Measurements from ENCODE around the gene EIF5B.

EIF5B gene

DNA sequence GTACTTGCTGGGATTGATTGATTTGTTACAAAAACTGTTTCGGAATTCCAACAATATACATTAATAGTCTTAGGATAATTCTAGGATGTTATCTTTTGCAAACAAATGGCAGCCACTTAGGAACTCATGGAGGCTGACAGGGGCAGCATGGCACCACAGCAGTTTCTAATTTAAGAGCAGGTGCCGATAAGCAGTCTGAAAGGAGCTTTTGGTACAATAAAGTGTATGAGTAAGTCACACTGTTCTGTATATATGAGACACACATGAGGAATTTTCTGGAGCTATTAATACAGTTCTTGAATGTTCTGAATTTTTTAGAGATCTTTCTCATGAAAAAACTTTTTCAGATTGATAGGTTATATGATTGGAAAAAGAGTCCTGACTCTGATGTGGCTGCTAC, 52.2 kb downstream of the EIF5B start:
- no peak overlapping the region for H3K4me3 ChIP-seq (ENCODE audit: low read depth, low read length)
- TF ChIP-seq, protein P1, sequence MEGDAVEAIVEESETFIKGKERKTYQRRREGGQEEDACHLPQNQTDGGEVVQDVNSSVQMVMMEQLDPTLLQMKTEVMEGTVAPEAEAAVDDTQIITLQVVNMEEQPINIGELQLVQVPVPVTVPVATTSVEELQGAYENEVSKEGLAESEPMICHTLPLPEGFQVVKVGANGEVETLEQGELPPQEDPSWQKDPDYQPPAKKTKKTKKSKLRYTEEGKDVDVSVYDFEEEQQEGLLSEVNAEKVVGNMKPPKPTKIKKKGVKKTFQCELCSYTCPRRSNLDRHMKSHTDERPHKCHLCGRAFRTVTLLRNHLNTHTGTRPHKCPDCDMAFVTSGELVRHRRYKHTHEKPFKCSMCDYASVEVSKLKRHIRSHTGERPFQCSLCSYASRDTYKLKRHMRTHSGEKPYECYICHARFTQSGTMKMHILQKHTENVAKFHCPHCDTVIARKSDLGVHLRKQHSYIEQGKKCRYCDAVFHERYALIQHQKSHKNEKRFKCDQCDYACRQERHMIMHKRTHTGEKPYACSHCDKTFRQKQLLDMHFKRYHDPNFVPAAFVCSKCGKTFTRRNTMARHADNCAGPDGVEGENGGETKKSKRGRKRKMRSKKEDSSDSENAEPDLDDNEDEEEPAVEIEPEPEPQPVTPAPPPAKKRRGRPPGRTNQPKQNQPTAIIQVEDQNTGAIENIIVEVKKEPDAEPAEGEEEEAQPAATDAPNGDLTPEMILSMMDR (IDR thresholded peaks at IDR 0.05; ENCODE audit: borderline replicate concordance, insufficient read depth, low read depth, low read length), result no peak

DNA sequence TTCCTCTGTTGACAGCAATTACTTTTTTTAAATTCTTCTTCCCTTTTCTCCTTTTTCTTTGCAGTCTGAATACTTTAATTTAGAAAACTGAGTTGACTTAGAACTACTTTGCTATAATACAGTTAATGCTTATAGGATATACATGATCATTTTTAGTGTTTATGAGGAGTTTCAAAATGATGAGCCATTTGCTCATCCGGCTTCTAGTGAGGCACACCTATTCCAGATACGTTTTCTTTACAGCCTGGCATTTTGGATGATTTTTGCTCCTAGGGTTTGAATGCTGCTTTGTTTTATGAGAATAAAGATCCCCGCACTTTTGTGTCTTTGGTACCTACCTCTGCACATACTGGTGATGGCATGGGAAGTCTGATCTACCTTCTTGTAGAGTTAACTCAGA, 52.8 kb downstream of the EIF5B start:
- TF ChIP-seq, protein P1 (IDR thresholded peaks at IDR 0.05; ENCODE audit: borderline replicate concordance, insufficient read depth, low read depth, low read length), result no peak
- no peak overlapping the region for H3K4me3 ChIP-seq (ENCODE audit: low read depth, low read length)

DNA sequence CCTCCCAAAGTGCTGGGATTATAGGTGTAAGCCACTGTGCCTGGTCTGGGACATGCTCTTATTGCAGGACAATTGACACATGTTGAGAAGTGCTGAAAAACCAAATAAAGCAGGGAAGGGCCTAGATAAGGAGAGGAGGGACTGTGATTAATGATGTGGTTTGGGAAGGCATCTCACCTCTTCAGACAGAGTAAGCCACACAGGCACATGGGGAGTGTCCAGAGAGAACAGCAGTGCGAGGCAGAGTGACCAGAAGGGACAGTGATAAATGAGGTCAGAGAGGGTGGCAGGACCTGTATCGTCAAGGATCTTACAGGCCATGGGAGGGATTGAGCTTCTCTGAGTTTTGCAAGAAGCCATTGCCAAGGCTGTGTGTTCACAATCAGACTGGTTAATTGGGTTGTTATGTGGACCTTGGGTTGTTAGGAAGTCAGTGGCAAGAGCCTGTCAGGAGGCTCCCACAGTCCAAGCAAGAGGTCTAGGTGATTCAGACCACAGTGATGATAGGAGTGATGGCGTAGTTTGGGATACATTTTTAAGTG, 58.5 kb downstream of the EIF5B start:
- H3K4me3 ChIP-seq (ENCODE audit: low read depth, low read length), result no peak overlapping the region
- TF ChIP-seq, protein P1 (IDR thresholded peaks at IDR 0.05; ENCODE audit: borderline replicate concordance, insufficient read depth, low read depth, low read length), result no peak

DNA sequence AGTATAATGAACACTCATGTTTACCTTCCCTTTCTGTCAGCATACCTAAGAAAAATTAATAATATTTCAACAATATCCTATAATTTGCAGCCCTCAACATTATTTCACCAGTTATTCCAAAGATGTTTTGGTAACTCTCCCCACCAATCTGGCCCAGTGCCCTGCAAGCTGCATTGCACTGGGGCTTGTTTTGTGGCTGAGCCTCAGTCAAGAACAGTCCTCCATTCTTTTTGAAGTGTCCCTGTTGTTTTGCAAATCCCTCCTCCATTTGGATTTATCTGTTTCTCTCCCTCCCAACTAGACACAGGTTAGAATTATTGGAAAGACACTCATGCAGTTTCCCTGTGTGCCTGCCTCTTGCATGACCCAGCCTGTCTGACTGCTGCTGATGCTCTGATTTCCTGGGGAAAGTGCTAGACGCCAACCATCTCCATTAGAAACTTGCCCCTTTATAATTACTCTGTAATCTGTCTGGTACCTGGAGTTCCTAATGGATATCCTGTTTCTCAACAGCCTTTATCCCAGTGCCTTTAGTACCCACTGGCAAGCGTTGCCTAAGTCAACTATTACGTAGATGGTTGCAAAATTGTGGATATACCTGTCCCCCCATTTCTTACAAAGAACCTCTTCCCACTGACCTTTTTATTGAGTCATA, 60.2 kb downstream of the EIF5B start:
- H3K4me3 ChIP-seq (ENCODE audit: low read depth, low read length), result no peak overlapping the region
- TF ChIP-seq, protein P1 (IDR thresholded peaks at IDR 0.05; ENCODE audit: borderline replicate concordance, insufficient read depth, low read depth, low read length), result no peak

DNA sequence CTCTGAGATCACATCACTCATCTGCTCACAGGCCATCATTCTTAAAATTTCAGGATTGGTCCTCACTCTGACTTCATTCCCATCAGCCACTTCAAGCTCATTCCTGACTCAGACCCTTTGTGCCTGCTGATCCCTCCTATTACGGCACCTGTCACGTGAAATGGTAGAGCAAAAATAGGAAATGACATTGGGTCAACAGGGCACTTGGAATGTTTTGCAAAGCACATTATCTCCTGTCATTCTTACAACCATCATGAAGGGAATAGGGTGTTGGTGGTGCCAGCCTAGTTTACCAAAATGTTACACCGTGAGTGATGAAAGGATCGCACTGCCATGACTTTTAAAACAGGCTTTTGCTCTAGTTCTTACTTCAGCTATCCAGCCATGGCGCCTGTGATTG, 61.1 kb downstream of the EIF5B start:
- TF ChIP-seq, protein P1 (IDR thresholded peaks at IDR 0.05; ENCODE audit: borderline replicate concordance, insufficient read depth, low read depth, low read length), result no peak
- H3K4me3 ChIP-seq (ENCODE audit: low read depth, low read length), result no peak overlapping the region

DNA sequence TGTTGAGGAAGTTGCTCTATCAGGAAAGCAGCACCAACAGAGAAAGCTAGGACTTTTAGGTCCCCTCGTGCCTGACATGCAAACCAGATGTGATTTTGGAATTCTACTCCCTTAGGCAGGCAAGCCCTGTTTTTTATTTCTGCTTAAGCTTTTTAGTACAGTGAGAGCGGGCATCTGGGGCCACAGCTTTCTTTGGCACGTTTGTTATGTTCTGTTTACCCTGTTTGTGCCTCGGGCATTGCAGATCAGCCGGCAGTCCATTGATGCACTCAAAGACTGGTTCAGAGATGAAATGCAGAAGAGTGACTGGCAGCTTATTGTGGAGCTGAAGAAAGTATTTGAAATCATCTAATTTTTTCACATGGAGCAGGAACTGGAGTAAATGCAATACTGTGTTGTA, 61.9 kb downstream of the EIF5B start:
- no peak overlapping the region for H3K4me3 ChIP-seq (ENCODE audit: low read depth, low read length)
- TF ChIP-seq, protein P1 (IDR thresholded peaks at IDR 0.05; ENCODE audit: borderline replicate concordance, insufficient read depth, low read depth, low read length), result no peak

DNA sequence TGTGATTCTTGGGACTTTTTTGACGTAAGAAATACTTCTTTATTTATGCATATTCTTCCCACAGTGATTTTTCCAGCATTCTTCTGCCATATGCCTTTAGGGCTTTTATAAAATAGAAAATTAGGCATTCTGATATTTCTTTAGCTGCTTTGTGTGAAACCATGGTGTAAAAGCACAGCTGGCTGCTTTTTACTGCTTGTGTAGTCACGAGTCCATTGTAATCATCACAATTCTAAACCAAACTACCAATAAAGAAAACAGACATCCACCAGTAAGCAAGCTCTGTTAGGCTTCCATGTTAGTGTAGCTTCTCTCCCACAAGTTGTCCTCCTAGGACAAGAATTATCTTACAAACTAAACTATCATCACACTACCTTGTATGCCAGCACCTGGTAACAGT, 62.6 kb downstream of the EIF5B start:
- TF ChIP-seq, protein P1 (IDR thresholded peaks at IDR 0.05; ENCODE audit: borderline replicate concordance, insufficient read depth, low read depth, low read length), result no peak
- H3K4me3 ChIP-seq (ENCODE audit: low read depth, low read length), result no peak overlapping the region

All from GM12875 (cell line).